PC-3 (cell line): ENCODE data around the gene KLHL25. TPM values are rescaled to one million over a fixed set of nuclear protein-coding genes. Genes with fewer than 3 reads are reported as not detected.

Source experiments
- ATAC-seq: fragments of 200-7000 bp; cut with Tn5 transposase; 2 replicates; pipeline ENCODE4 v1.9.1; 2020; ENCODE audit warnings: mild to moderate bottlenecking, moderate library complexity
- BruUV-seq: library from RNA; stranded (reverse); fragments of 400-500 nt; replicated peaks from 2 replicates; lab custom pipeline; 2021; lab: Mats Ljungman, UMichigan
- CTCF ChIA-PET: fragments of 300-600 bp; sonication (Branson Sonifier 250); formaldehyde crosslinking; loops from one replicate; lab custom pipeline; 2022; ENCODE audit warnings: antibody characterized with exemption; lab: Charles Lee
- POLR2A ChIA-PET: fragments of 300-600 bp; sonication (Branson Sonifier 250); formaldehyde crosslinking; loops from one replicate; lab custom pipeline; 2022; ENCODE audit warnings: antibody characterized with exemption; ENCODE audit not compliant: unreplicated experiment; lab: Charles Lee
- DNase-seq: peaks from one replicate; pipeline ENCODE4 v3.0.0-alpha.2; 2015
- H2AFZ ChIP-seq: fragments of 300-600 bp; sonication (generic); 2 replicates; pipeline ENCODE4 v1.6.0; 2016; ENCODE audit warnings: antibody characterized with exemption, low read length
- H3F3A ChIP-seq: fragments of 300-600 bp; sonication (generic); one replicate; pipeline ENCODE4 v1.6.0; 2017; ENCODE audit warnings: antibody characterized with exemption, low read length, control low read depth, mild to moderate bottlenecking; ENCODE audit not compliant: unreplicated experiment
- H3K27ac ChIP-seq: fragments of 300-600 bp; sonication (generic); 2 replicates; pipeline ENCODE4 v1.5.1; 2016; ENCODE audit warnings: mild to moderate bottlenecking, low read length
- H3K27me3 ChIP-seq: fragments of 300-600 bp; sonication (generic); 2 replicates; pipeline ENCODE4 v1.6.1; 2016; ENCODE audit warnings: low read length, mixed read lengths
- H3K36me3 ChIP-seq: fragments of 300-600 bp; sonication (generic); 2 replicates; pipeline ENCODE4 v1.6.1; 2016; ENCODE audit warnings: low read depth, mixed run types, low read length, mixed read lengths
- H3K4me1 ChIP-seq: fragments of 300-600 bp; sonication (generic); 2 replicates; pipeline ENCODE4 v1.5.1; 2016; ENCODE audit warnings: low read length; ENCODE audit not compliant: insufficient read depth
- H3K4me2 ChIP-seq: fragments of 300-600 bp; sonication (generic); 2 replicates; pipeline ENCODE4 v1.6.0; 2016; ENCODE audit warnings: low read length
- H3K4me3 ChIP-seq: fragments of 300-600 bp; sonication (generic); 2 replicates; pipeline ENCODE4 v1.5.1; 2016; ENCODE audit warnings: mild to moderate bottlenecking, low read length, mixed read lengths
- H3K79me2 ChIP-seq: fragments of 300-600 bp; sonication (generic); 2 replicates; pipeline ENCODE4 v1.6.1; 2017; ENCODE audit warnings: low read length, mixed read lengths
- H3K9ac ChIP-seq: fragments of 300-600 bp; sonication (generic); 2 replicates; pipeline ENCODE4 v1.6.0; 2016; ENCODE audit warnings: mild to moderate bottlenecking, low read length
- H3K9me2 ChIP-seq: fragments of 300-600 bp; sonication (generic); replicated peaks from 2 replicates; pipeline ENCODE4 v1.6.1; 2016; ENCODE audit warnings: mixed run types, low read length, mixed read lengths
- H3K9me3 ChIP-seq: fragments of 300-600 bp; sonication (generic); 2 replicates; pipeline ENCODE4 v1.6.1; 2016; ENCODE audit warnings: low read length, mixed read lengths
- H4K20me1 ChIP-seq: fragments of 300-600 bp; sonication (generic); 2 replicates; pipeline ENCODE4 v1.6.1; 2016; ENCODE audit warnings: low read length, mixed read lengths
- CTCF ChIP-seq: fragments of 300-600 bp; sonication (generic); conservative IDR thresholded peaks from 2 replicates; pipeline ENCODE4 v1.5.1; 2017; ENCODE audit warnings: antibody characterized with exemption, low read depth, mild to moderate bottlenecking, low read length
- EZH2 ChIP-seq: fragments of 300-600 bp; sonication (generic); IDR thresholded peaks from one replicate; pipeline ENCODE4 v1.6.1; 2017; ENCODE audit warnings: antibody characterized with exemption, mild to moderate bottlenecking, low read length; ENCODE audit not compliant: unreplicated experiment
- EZH2phosphoT487 ChIP-seq: fragments of 300-600 bp; sonication (generic); IDR thresholded peaks from 2 replicates; pipeline ENCODE4 v1.6.1; 2018; ENCODE audit warnings: mild to moderate bottlenecking, antibody characterized with exemption, low read length, borderline replicate concordance
- intact Hi-C: fragments of 100-400 bp; cut with micrococcal nuclease; formaldehyde crosslinking; loops from 2 replicates; pipeline ENCODE4 v1.9.0; 2023
- total RNA-seq: library from RNA; depleted of rRNA; stranded (reverse); fragments of >200 nt; gene quantifications from 2 replicates; pipeline ENCODE4 v1.2.3, GENCODE V29; 2014

The KLHL25 gene
- total RNA-seq, 1 experiment from 2014 or later = 7.2 TPM

- Histone ChIP-seq H3K9me2 (no peaks in the 10 kb centered on the region), H3K4me1 (no peaks in the 10 kb centered on the region), H3K4me2 (no peak overlapping the region), H3K27ac (no peak overlapping the region), H3K9me3 (no peaks in the 10 kb centered on the region), H3K4me3 (no peak overlapping the region), H2AFZ (no peak overlapping the region), H3K9ac (no peak overlapping the region), H3K27me3 (no peaks in the 10 kb centered on the region), H3K36me3 (peaks cover 21% of the 10 kb centered on the region), H3F3A (no peaks in the 10 kb centered on the region), H4K20me1 (no peaks in the 10 kb centered on the region), H3K79me2 (no peaks in the 10 kb centered on the region)
- TF ChIP-seq CTCF = no peak
- TF ChIP-seq EZH2phosphoT487 = no peak
- TF ChIP-seq EZH2 = no peak
- no TSS peak for BruUV-seq
- DNase-seq (no peak), ATAC-seq (no peak)
- ChIA-PET POLR2A (no interaction called here), CTCF (no interaction called here)
- intact Hi-C loops = no loop called here
Observed at GRCh38 chr15:85718981-85719380, 75.7 kb downstream of the KLHL25 start.

GRCh38 chr15:85718271-85718971 lies 76.3 kb downstream of the KLHL25 start:
- BruUV-seq = no TSS peak
- intact Hi-C loops = no loop called here
- no peak for ATAC-seq
- H4K20me1 ChIP-seq = no peaks in the 10 kb centered on the region
- H3K27me3 ChIP-seq = no peaks in the 10 kb centered on the region
- H3K27ac ChIP-seq = no peak overlapping the region
- no peak overlapping the region for H3K4me3 ChIP-seq
- DNase-seq = no peak
- ChIA-PET POLR2A (no interaction called here), CTCF (no interaction called here)
- no peaks in the 10 kb centered on the region for H3K79me2 ChIP-seq
- no peaks in the 10 kb centered on the region for H3F3A ChIP-seq
- H3K4me1 ChIP-seq = no peaks in the 10 kb centered on the region
- H3K9me3 ChIP-seq = no peaks in the 10 kb centered on the region
- peaks cover 17% of the 10 kb centered on the region for H3K36me3 ChIP-seq
- H3K9ac ChIP-seq = no peak overlapping the region
- no peak overlapping the region for H3K4me2 ChIP-seq
- H3K9me2 ChIP-seq = no peaks in the 10 kb centered on the region
- TF ChIP-seq CTCF (no peak), EZH2phosphoT487 (no peak), EZH2 (no peak)
- H2AFZ ChIP-seq = no peak overlapping the region

- H2AFZ ChIP-seq = no peak overlapping the region
- H3K27ac ChIP-seq = no peak overlapping the region
- no peaks in the 10 kb centered on the region for H4K20me1 ChIP-seq
- POLR2A ChIA-PET = no interaction called here
- no TSS peak for BruUV-seq
- DNase-seq (no peak), ATAC-seq (no peak)
- H3K36me3 ChIP-seq = peaks cover 9% of the 10 kb centered on the region; the same call in 1 of the 2 replicates
- H3K4me3 ChIP-seq = no peak overlapping the region
- no peaks in the 10 kb centered on the region for H3K9me2 ChIP-seq
- H3F3A ChIP-seq = no peaks in the 10 kb centered on the region
- no peak overlapping the region for H3K4me2 ChIP-seq
- no peak overlapping the region for H3K9ac ChIP-seq
- TF ChIP-seq EZH2 = no peak
- no peak for TF ChIP-seq EZH2phosphoT487
- no peak for TF ChIP-seq CTCF
- CTCF ChIA-PET = no interaction called here
- no peaks in the 10 kb centered on the region for H3K27me3 ChIP-seq
- no peaks in the 10 kb centered on the region for H3K9me3 ChIP-seq
- H3K4me1 ChIP-seq = no peaks in the 10 kb centered on the region
- no peaks in the 10 kb centered on the region for H3K79me2 ChIP-seq
- intact Hi-C loops = no loop called here
Observed at GRCh38 chr15:85717212-85717611, 77.5 kb downstream of the KLHL25 start.
